Neural cell (in vitro differentiated cells): ENCODE data around the gene RAB7B. TPM values are rescaled to one million over a fixed set of nuclear protein-coding genes. Genes with fewer than 3 reads are reported as not detected.

Source experiments
- H2AFZ ChIP-seq: fragments of 200-600, 300-800 bp; sonication (generic), shearing (Covaris generic); 2 replicates; pipeline ENCODE4 v1.6.0; 2014; ENCODE audit warnings: low read depth, mild to moderate bottlenecking, antibody characterized with exemption, low read length, moderate library complexity
- H3F3A ChIP-seq: fragments of 200-600 bp; shearing (Covaris generic); 2 replicates; pipeline ENCODE4 v1.6.1; 2016; ENCODE audit warnings: mild to moderate bottlenecking, moderate library complexity, mixed read lengths, antibody characterized with exemption, low read length; ENCODE audit not compliant: insufficient read depth, poor library complexity, severe bottlenecking
- H3K27ac ChIP-seq: fragments of 200-600, 300-800 bp; sonication (generic), shearing (Covaris generic); 2 replicates; pipeline ENCODE4 v1.5.1; 2014; ENCODE audit warnings: mild to moderate bottlenecking, low read length, moderate library complexity
- H3K27me3 ChIP-seq: fragments of 300-800, 200-600 bp; sonication (generic), shearing (Covaris generic); 2 replicates; pipeline ENCODE4 v1.6.0; 2014; ENCODE audit warnings: mild to moderate bottlenecking, low read depth, low read length, moderate library complexity; ENCODE audit not compliant: insufficient read depth
- H3K36me3 ChIP-seq: fragments of 300-800, 200-600 bp; sonication (generic), shearing (Covaris generic); 2 replicates; pipeline ENCODE4 v1.5.1; 2014; ENCODE audit warnings: mild to moderate bottlenecking, antibody characterized with exemption, low read length, moderate library complexity; ENCODE audit not compliant: insufficient read depth
- H3K4me2 ChIP-seq: fragments of 300-800, 200-600 bp; sonication (generic), shearing (Covaris generic); 2 replicates; pipeline ENCODE4 v1.6.0; 2014; ENCODE audit warnings: mild to moderate bottlenecking, low read length
- H3K4me3 ChIP-seq: fragments of 300-800, 200-600 bp; sonication (generic), shearing (Covaris generic); 2 replicates; pipeline ENCODE4 v1.5.1; 2014; ENCODE audit warnings: mild to moderate bottlenecking, low read length, moderate library complexity
- H3K79me2 ChIP-seq: fragments of 200-600 bp; shearing (Covaris generic); replicated peaks from 2 replicates; pipeline ENCODE4 v1.6.0; 2014; ENCODE audit warnings: mild to moderate bottlenecking, low read length, moderate library complexity; ENCODE audit not compliant: insufficient read depth
- H3K9ac ChIP-seq: fragments of 300-800, 200-600 bp; sonication (generic), shearing (Covaris generic); 2 replicates; pipeline ENCODE4 v1.6.1; 2016; ENCODE audit warnings: mild to moderate bottlenecking, low read length, mixed read lengths
- H3K9me2 ChIP-seq: fragments of 200-600 bp; shearing (Covaris generic); 2 replicates; pipeline ENCODE4 v1.6.1; 2016; ENCODE audit warnings: mild to moderate bottlenecking, low read length, mixed read lengths; ENCODE audit not compliant: insufficient read depth
- H3K9me3 ChIP-seq: fragments of 200-600, 300-800 bp; sonication (generic), shearing (Covaris generic); 2 replicates; pipeline ENCODE4 v1.6.1; 2016; ENCODE audit warnings: mild to moderate bottlenecking, mixed run types, low read length, moderate library complexity, mixed read lengths
- H4K20me1 ChIP-seq: fragments of 200-600 bp; shearing (Covaris generic); 2 replicates; pipeline ENCODE4 v1.6.1; 2016; ENCODE audit warnings: mild to moderate bottlenecking, mixed run types; ENCODE audit not compliant: insufficient read depth
- CTCF ChIP-seq: fragments of 450-650 bp; IDR thresholded peaks from 2 replicates; pipeline ENCODE4 v1.5.1; 2014; ENCODE audit warnings: antibody characterized with exemption, mild to moderate bottlenecking, moderate library complexity; ENCODE audit not compliant: poor library complexity, severe bottlenecking
- EP300 ChIP-seq: fragments of 450-650 bp; conservative IDR thresholded peaks from 2 replicates; pipeline ENCODE4 v1.6.1; 2014; ENCODE audit warnings: antibody characterized with exemption, mild to moderate bottlenecking, moderate library complexity; ENCODE audit not compliant: poor library complexity, severe bottlenecking
- EZH2 ChIP-seq: fragments of 200-600, 300-800 bp; shearing (Covaris generic), sonication (generic); IDR thresholded peaks from 2 replicates; pipeline ENCODE4 v1.6.1; 2014; ENCODE audit warnings: antibody characterized with exemption, low read length, borderline replicate concordance, mild to moderate bottlenecking; ENCODE audit not compliant: insufficient read depth, poor library complexity, severe bottlenecking
- MXI1 ChIP-seq: fragments of 450-650 bp; conservative IDR thresholded peaks from 2 replicates; pipeline ENCODE4 v1.6.1; 2014; ENCODE audit warnings: antibody characterized with exemption, mild to moderate bottlenecking; ENCODE audit not compliant: poor library complexity, severe bottlenecking
- POLR2AphosphoS5 ChIP-seq: IDR thresholded peaks from 2 replicates; pipeline ENCODE4 v1.6.1; 2012
- RAD21 ChIP-seq: fragments of 450-650 bp; conservative IDR thresholded peaks from 2 replicates; pipeline ENCODE4 v1.6.1; 2014; ENCODE audit warnings: antibody characterized with exemption, mild to moderate bottlenecking, moderate library complexity
- REST ChIP-seq: IDR thresholded peaks from 2 replicates; pipeline ENCODE4 v1.6.1; 2012; ENCODE audit warnings: borderline replicate concordance
- SMC3 ChIP-seq: fragments of 450-650 bp; conservative IDR thresholded peaks from 2 replicates; pipeline ENCODE4 v1.6.1; 2014; ENCODE audit warnings: antibody characterized with exemption, mild to moderate bottlenecking, moderate library complexity; ENCODE audit not compliant: poor library complexity
- TAF1 ChIP-seq: IDR thresholded peaks from 2 replicates; pipeline ENCODE4 v1.6.1; 2012; ENCODE audit warnings: low read depth
- polyA plus RNA-seq: library from polyadenylated mRNA; depleted of rRNA; stranded (reverse); fragments of >200 nt; gene quantifications from 2 replicates; pipeline ENCODE4 v1.2.3, GENCODE V29; 2014

RAB7B gene
- polyA plus RNA-seq, 1 donor from 2014 or later = not detected

- no peaks in the 10 kb centered on the region for H3K9me3 ChIP-seq
- no peaks in the 10 kb centered on the region for H3K79me2 ChIP-seq
- H3K9ac ChIP-seq = no peak overlapping the region
- H2AFZ ChIP-seq = no peak overlapping the region
- H4K20me1 ChIP-seq = no peaks in the 10 kb centered on the region
- no peaks in the 10 kb centered on the region for H3F3A ChIP-seq
- H3K36me3 ChIP-seq = no peaks in the 10 kb centered on the region
- no peaks in the 10 kb centered on the region for H3K9me2 ChIP-seq
- TF ChIP-seq RAD21 (no peak), TAF1 (no peak), MXI1 (no peak), POLR2AphosphoS5 (no peak), CTCF (no peak), EP300 (no peak), REST (no peak), EZH2 (no peak), SMC3 (no peak)
- H3K4me2 ChIP-seq = no peak overlapping the region
- no peak overlapping the region for H3K4me3 ChIP-seq
- H3K27ac ChIP-seq = no peak overlapping the region
- no peaks in the 10 kb centered on the region for H3K27me3 ChIP-seq
Observed at GRCh38 chr1:206015071-206015470, 11.9 kb upstream of the RAB7B start.

GRCh38 chr1:206014601-206015000, 11.4 kb upstream of the RAB7B start:
- Histone ChIP-seq H3K79me2 (no peaks in the 10 kb centered on the region), H2AFZ (no peak overlapping the region), H3F3A (no peaks in the 10 kb centered on the region), H3K9ac (no peak overlapping the region), H3K27me3 (no peaks in the 10 kb centered on the region), H3K36me3 (no peaks in the 10 kb centered on the region), H4K20me1 (no peaks in the 10 kb centered on the region), H3K9me3 (no peaks in the 10 kb centered on the region), H3K27ac (no peak overlapping the region), H3K4me3 (no peak overlapping the region), H3K9me2 (no peaks in the 10 kb centered on the region), H3K4me2 (no peak overlapping the region)
- TF ChIP-seq CTCF (no peak), TAF1 (no peak), SMC3 (no peak), RAD21 (no peak), EP300 (no peak), MXI1 (no peak), REST (no peak), EZH2 (no peak), POLR2AphosphoS5 (no peak)
